ENCODE results near the gene DCAF6.

Gene DCAF6

DNA sequence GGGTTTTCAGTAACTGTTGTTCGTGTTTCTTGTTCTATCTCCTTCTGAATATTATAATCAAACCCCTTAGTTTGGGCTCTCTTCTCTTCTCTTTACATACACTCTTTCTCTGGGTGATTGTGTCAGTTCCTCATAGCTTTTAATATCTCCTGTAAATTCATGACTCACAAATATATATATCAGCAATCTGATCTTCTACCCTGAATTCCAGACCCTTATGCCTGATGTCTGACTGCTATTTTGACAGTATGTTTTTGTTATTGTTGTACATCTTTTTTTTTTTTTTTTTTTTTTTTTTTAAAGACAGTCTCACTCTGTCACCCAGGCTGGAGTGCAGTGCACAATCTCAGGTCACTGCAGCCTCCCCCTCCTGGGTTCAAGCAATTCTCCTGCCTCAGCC, 71.2 kb downstream of the DCAF6 start:
- H3K79me2 ChIP-seq (ENCODE audit: low read length): no peaks in the 10 kb centered on the region
- no peaks in the 10 kb centered on the region for H3K4me1 ChIP-seq (ENCODE audit: low read length)
- no peaks in the 10 kb centered on the region for H3K9me3 ChIP-seq (ENCODE audit: insufficient read depth, low read length)
- no peak overlapping the region for H3K4me3 ChIP-seq (ENCODE audit: low read length)
- no peaks in the 10 kb centered on the region for H3K27me3 ChIP-seq (ENCODE audit: low read depth, low read length)
- H3K9ac ChIP-seq (ENCODE audit: low read length): no peak overlapping the region
- no peak overlapping the region for H3K27ac ChIP-seq (ENCODE audit: low read length)
- TF ChIP-seq EZH2phosphoT487 (IDR thresholded peaks at IDR 0.05; ENCODE audit: low read depth): no peak
- TF ChIP-seq, protein P1, sequence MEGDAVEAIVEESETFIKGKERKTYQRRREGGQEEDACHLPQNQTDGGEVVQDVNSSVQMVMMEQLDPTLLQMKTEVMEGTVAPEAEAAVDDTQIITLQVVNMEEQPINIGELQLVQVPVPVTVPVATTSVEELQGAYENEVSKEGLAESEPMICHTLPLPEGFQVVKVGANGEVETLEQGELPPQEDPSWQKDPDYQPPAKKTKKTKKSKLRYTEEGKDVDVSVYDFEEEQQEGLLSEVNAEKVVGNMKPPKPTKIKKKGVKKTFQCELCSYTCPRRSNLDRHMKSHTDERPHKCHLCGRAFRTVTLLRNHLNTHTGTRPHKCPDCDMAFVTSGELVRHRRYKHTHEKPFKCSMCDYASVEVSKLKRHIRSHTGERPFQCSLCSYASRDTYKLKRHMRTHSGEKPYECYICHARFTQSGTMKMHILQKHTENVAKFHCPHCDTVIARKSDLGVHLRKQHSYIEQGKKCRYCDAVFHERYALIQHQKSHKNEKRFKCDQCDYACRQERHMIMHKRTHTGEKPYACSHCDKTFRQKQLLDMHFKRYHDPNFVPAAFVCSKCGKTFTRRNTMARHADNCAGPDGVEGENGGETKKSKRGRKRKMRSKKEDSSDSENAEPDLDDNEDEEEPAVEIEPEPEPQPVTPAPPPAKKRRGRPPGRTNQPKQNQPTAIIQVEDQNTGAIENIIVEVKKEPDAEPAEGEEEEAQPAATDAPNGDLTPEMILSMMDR (IDR thresholded peaks at IDR 0.05; ENCODE audit: low read depth, low read length): no peak
- no peak overlapping the region for H3K4me2 ChIP-seq (ENCODE audit: low read length)
- no peak overlapping the region for H2AFZ ChIP-seq (ENCODE audit: low read depth, low read length)
- H4K20me1 ChIP-seq (ENCODE audit: insufficient read depth, low read length): 0 out of 2 replicates have a peak, but pooled peaks cover 4% of the 10 kb centered on the region
- H3K36me3 ChIP-seq (replicated peaks; ENCODE audit: low read depth, low read length): peaks cover 15% of the 10 kb centered on the region

DNA sequence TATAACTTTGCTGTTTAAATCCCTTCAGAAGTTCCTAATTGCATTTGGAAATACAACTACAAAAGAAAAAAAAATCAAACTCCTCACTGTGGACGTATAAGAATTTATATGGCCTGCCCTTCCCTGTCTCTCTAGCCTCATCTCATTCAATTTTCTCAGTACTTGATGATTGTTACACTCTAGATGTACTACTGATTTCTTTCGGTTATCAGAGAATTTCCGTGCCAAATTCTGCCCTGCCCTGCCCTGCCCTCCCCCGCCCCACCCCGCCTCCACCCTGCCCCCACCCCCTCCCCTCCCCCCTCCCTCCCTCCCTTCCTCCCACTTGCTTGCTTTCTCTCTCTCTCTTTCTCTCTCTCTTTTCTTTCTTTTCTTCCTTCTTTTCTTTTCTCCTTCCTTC, 72.1 kb downstream of the DCAF6 start:
- Histone ChIP-seq H3K36me3 (replicated peaks; ENCODE audit: low read depth, low read length) (peaks cover 22% of the 10 kb centered on the region), H3K79me2 (ENCODE audit: low read length) (no peaks in the 10 kb centered on the region), H3K9ac (ENCODE audit: low read length) (no peak overlapping the region), H3K4me3 (ENCODE audit: low read length) (no peak overlapping the region), H3K4me2 (ENCODE audit: low read length) (no peak overlapping the region), H3K27ac (ENCODE audit: low read length) (no peak overlapping the region), H3K27me3 (ENCODE audit: low read depth, low read length) (no peaks in the 10 kb centered on the region), H4K20me1 (ENCODE audit: insufficient read depth, low read length) (0 out of 2 replicates have a peak, but pooled peaks cover 4% of the 10 kb centered on the region), H3K9me3 (ENCODE audit: insufficient read depth, low read length) (no peaks in the 10 kb centered on the region), H3K4me1 (ENCODE audit: low read length) (no peaks in the 10 kb centered on the region), H2AFZ (ENCODE audit: low read depth, low read length) (no peak overlapping the region)
- TF ChIP-seq, protein P1 (IDR thresholded peaks at IDR 0.05; ENCODE audit: low read depth, low read length): no peak
- TF ChIP-seq EZH2phosphoT487 (IDR thresholded peaks at IDR 0.05; ENCODE audit: low read depth): no peak

DNA sequence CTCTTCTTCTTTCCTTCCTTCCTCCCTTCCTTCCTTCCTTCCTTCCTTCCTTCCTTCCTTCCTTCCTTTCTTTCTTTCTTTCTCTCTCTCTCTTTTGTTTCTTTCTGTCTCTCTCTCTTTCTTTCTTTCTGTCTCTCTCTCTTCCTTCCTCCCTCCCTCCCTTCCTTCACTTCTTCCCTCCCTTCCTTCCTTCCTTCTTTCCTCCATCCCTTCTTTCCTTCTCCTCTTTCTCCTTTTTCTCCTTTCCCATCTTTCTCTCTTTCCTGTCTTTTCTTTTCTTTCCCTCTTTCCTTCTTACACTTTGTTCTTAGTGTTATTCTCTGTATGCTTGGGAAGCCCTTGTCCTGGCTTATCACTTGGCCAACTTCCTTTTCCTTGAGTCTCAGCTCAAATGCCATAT, 72.8 kb downstream of the DCAF6 start:
- Histone ChIP-seq H3K27ac (ENCODE audit: low read length) (no peak overlapping the region), H3K27me3 (ENCODE audit: low read depth, low read length) (no peaks in the 10 kb centered on the region), H3K4me3 (ENCODE audit: low read length) (no peak overlapping the region), H3K36me3 (replicated peaks; ENCODE audit: low read depth, low read length) (peaks cover 22% of the 10 kb centered on the region), H3K79me2 (ENCODE audit: low read length) (no peaks in the 10 kb centered on the region), H4K20me1 (ENCODE audit: insufficient read depth, low read length) (0 out of 2 replicates have a peak, but pooled peaks cover 4% of the 10 kb centered on the region), H3K9me3 (ENCODE audit: insufficient read depth, low read length) (no peaks in the 10 kb centered on the region), H2AFZ (ENCODE audit: low read depth, low read length) (no peak overlapping the region), H3K4me2 (ENCODE audit: low read length) (no peak overlapping the region), H3K9ac (ENCODE audit: low read length) (no peak overlapping the region), H3K4me1 (ENCODE audit: low read length) (no peaks in the 10 kb centered on the region)
- TF ChIP-seq, protein P1 (IDR thresholded peaks at IDR 0.05; ENCODE audit: low read depth, low read length): no peak
- TF ChIP-seq EZH2phosphoT487 (IDR thresholded peaks at IDR 0.05; ENCODE audit: low read depth): no peak

DNA sequence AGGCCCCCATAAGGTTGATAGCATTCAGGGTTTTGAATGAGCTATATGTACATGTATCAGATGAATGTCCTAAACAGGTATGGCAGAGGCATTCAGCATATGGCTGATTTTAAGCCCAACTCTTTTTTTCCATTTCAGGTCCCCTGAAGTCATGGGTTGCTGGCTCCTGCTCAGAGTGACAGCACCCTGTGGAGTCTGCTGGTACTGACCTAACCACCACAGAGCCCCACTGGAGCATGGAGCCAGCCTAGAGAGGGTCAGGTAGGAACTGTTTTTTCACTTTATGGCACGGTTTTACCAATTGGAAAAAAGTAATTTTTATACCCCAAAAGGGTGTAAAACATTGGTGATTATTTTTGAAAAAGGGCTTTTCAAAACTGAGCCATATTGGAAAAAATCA, 82.9 kb downstream of the DCAF6 start:
- H3K27ac ChIP-seq (ENCODE audit: low read length): no peak overlapping the region
- TF ChIP-seq, protein P1 (IDR thresholded peaks at IDR 0.05; ENCODE audit: low read depth, low read length): no peak
- TF ChIP-seq EZH2phosphoT487 (IDR thresholded peaks at IDR 0.05; ENCODE audit: low read depth): no peak
- H3K9me3 ChIP-seq (ENCODE audit: insufficient read depth, low read length): no peaks in the 10 kb centered on the region

More for the DNA sequence above, 82.9 kb downstream of the DCAF6 start:
- Histone ChIP-seq H4K20me1 (ENCODE audit: insufficient read depth, low read length) (no peaks in the 10 kb centered on the region), H3K9ac (ENCODE audit: low read length) (no peak overlapping the region), H3K4me1 (ENCODE audit: low read length) (no peaks in the 10 kb centered on the region), H3K36me3 (replicated peaks; ENCODE audit: low read depth, low read length) (peaks cover 19% of the 10 kb centered on the region), H3K4me3 (ENCODE audit: low read length) (no peak overlapping the region), H3K27me3 (ENCODE audit: low read depth, low read length) (no peaks in the 10 kb centered on the region), H3K79me2 (ENCODE audit: low read length) (no peaks in the 10 kb centered on the region), H3K4me2 (ENCODE audit: low read length) (no peak overlapping the region), H2AFZ (ENCODE audit: low read depth, low read length) (no peak overlapping the region)
